Left ventricle myocardium inferior (tissue), 1 donor: Measurements from ENCODE around the gene PC. TPM values are rescaled to one million over a fixed set of nuclear protein-coding genes. Genes with fewer than 3 reads are reported as not detected.

ENCODE experiments used
- DNase-seq: peaks from one replicate; pipeline ENCODE4 v3.0.0-alpha.2; 2020
- H3K27ac ChIP-seq: fragments of 200-600 bp; replicated peaks from 2 replicates; pipeline ENCODE4 v1.8.0; 2021
- H3K27me3 ChIP-seq: fragments of 200-600 bp; 2 replicates; pipeline ENCODE4 v1.8.0; 2021; ENCODE audit warnings: low read depth
- H3K36me3 ChIP-seq: fragments of 200-600 bp; 2 replicates; pipeline ENCODE4 v1.8.0; 2021
- H3K4me1 ChIP-seq: fragments of 200-600 bp; 2 replicates; pipeline ENCODE4 v1.8.0; 2021
- H3K4me3 ChIP-seq: fragments of 200-600 bp; 2 replicates; pipeline ENCODE4 v1.8.0; 2021; ENCODE audit warnings: mild to moderate bottlenecking, moderate library complexity
- H3K9me3 ChIP-seq: fragments of 200-600 bp; replicated peaks from 2 replicates; pipeline ENCODE4 v1.8.0; 2021
- intact Hi-C: fragments of 100-400 bp; cut with micrococcal nuclease; formaldehyde crosslinking; loops from one replicate; pipeline ENCODE4 v1.11.0; 2022
- total RNA-seq: library from RNA; stranded (reverse); fragmentation: NEBNext Ultra II Directional; extraction: Animal tissue kit (Norgen Biotek cat#: 25700); gene quantifications from one replicate; pipeline ENCODE4 v1.2.1, GENCODE V29; 2021
- TF ChIP-seq, protein P1 (sequence below): fragments of 200-600 bp; IDR thresholded peaks from 2 replicates; pipeline ENCODE4 v1.8.0; 2021; ENCODE audit warnings: antibody characterized with exemption, mild to moderate bottlenecking, borderline replicate concordance
- donor health status: DM: no; HTN: yes; CAD: no; lungs with severe emphysema.

PC gene
- total RNA-seq, 1 donor from 2014 or later: 10.3 TPM

GRCh38 chr11:66912911-66913310 is 45.3 kb downstream of the PC start:
- TF ChIP-seq, protein P1, sequence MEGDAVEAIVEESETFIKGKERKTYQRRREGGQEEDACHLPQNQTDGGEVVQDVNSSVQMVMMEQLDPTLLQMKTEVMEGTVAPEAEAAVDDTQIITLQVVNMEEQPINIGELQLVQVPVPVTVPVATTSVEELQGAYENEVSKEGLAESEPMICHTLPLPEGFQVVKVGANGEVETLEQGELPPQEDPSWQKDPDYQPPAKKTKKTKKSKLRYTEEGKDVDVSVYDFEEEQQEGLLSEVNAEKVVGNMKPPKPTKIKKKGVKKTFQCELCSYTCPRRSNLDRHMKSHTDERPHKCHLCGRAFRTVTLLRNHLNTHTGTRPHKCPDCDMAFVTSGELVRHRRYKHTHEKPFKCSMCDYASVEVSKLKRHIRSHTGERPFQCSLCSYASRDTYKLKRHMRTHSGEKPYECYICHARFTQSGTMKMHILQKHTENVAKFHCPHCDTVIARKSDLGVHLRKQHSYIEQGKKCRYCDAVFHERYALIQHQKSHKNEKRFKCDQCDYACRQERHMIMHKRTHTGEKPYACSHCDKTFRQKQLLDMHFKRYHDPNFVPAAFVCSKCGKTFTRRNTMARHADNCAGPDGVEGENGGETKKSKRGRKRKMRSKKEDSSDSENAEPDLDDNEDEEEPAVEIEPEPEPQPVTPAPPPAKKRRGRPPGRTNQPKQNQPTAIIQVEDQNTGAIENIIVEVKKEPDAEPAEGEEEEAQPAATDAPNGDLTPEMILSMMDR: no peak
- intact Hi-C loops: no loop called here
- H3K4me1 ChIP-seq: no peaks in the 10 kb centered on the region
- H3K27ac ChIP-seq: no peak overlapping the region
- no peaks in the 10 kb centered on the region for H3K9me3 ChIP-seq
- H3K4me3 ChIP-seq: no peak overlapping the region
- DNase-seq: no peak
- no peaks in the 10 kb centered on the region for H3K36me3 ChIP-seq
- H3K27me3 ChIP-seq: no peaks in the 10 kb centered on the region

DNA sequence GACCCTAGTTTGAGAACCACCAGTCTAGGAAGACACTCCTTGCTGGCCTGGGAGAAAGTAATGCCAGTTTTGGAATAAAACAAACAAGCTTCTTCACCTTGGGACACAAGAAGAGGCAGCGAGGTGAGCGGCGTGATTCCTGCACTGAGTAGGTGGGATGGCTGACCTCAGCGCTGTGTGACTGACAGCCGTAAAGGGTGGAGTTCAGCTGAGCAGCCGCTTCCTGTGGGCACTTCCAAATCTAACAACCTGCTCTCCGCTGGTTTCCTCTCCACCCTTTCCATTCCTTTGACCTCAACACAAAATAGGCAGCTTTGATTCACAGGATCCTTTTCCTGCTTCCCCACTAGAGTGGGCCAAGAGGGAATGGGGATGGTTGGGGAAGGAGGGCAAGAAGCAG is 45.8 kb downstream of the PC start:
- Histone ChIP-seq H3K9me3 (no peaks in the 10 kb centered on the region), H3K36me3 (no peaks in the 10 kb centered on the region), H3K27ac (no peak overlapping the region), H3K4me1 (peaks cover 2% of the 10 kb centered on the region), H3K27me3 (no peaks in the 10 kb centered on the region), H3K4me3 (no peak overlapping the region)
- intact Hi-C loops: no loop called here
- TF ChIP-seq, protein P1: no peak
- DNase-seq: no peak

DNA sequence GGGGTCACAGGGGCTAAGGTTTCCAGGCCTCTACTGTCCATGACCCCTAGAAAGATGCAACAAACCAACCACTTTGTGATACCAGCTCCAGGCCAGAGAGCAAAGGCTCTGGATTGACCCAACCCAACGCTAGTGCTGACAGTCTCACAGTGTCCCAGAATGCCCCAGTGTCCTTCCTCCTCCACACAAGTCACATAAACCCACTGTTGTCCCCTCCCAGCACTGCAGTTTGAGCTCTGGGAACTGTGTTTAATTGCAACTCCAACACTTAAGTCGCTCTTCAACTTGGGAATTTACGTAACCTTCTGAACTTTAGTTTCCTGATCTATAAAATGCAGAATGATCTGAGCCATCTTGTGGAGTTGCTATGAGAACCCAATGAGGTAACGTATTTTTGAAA is 47.5 kb downstream of the PC start:
- Histone ChIP-seq H3K36me3 (no peaks in the 10 kb centered on the region), H3K4me3 (no peak overlapping the region), H3K27ac (no peak overlapping the region), H3K9me3 (no peaks in the 10 kb centered on the region), H3K27me3 (no peaks in the 10 kb centered on the region), H3K4me1 (peaks cover 14% of the 10 kb centered on the region)
- intact Hi-C loops: no loop called here
- TF ChIP-seq, protein P1: no peak
- no peak for DNase-seq

DNA sequence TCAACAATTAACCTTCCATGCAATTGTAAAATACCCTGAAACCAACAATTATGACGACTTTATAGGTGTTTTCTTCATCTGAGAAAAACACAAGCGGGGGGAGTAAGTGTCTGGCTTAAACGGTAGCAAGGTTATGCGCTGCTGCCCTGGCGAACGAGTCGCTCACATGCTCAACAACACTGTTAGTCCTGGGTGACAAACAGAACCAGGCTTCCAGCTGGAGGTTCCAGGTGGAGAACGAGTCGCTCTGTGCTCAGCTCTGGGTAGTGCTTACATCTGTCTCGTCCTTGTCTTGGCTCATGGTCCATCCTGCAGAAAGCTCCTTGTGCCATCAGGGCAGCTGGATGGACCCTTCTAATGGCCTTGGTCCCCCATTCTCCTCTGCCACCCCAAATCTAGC is 48.2 kb downstream of the PC start:
- Histone ChIP-seq H3K27ac (no peak overlapping the region), H3K36me3 (no peaks in the 10 kb centered on the region), H3K4me3 (no peak overlapping the region), H3K4me1 (peaks cover 14% of the 10 kb centered on the region), H3K9me3 (no peaks in the 10 kb centered on the region), H3K27me3 (no peaks in the 10 kb centered on the region)
- DNase-seq: no peak
- intact Hi-C loops: no loop called here
- TF ChIP-seq, protein P1: no peak

DNA sequence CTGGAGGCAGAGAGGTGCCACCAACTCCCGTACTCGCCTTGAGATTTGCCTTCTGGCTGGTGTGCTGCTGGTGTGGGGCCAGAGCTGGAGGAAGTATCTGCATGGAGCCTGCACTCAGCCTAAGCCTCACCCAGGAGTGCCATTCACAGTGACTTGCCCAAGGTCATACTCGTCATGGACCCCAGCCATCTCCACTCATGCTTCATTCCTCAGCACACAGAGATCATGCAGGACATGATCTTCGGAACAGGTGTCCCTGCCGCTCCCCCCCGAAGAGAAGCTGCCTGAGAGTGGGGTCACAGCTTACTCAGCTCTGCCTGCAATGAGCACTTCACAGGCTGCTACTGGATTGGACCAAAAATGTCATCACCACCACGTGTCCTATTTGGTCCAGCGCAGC is 49.0 kb downstream of the PC start:
- TF ChIP-seq, protein P1: no peak
- H3K9me3 ChIP-seq: no peaks in the 10 kb centered on the region

More for the DNA sequence above, 49.0 kb downstream of the PC start:
- intact Hi-C loops: no loop called here
- Histone ChIP-seq H3K36me3 (no peaks in the 10 kb centered on the region), H3K4me1 (peaks cover 14% of the 10 kb centered on the region), H3K4me3 (no peak overlapping the region), H3K27ac (no peak overlapping the region), H3K27me3 (no peaks in the 10 kb centered on the region)
- no peak for DNase-seq
